ENCODE results near the gene DKKL1. TPM values are rescaled to one million over a fixed set of nuclear protein-coding genes. Genes with fewer than 3 reads are reported as not detected.
"Not testable (repeated sequence)": the region's sequence is repeated elsewhere in the genome, so short reads cannot be mapped to it uniquely, and the experiment has no call there.

Gene DKKL1
- total RNA-seq, 1 donor from 2014 or later = 0.92 TPM

GRCh38 chr19:49326165-49326704 lies 37.4 kb upstream of the DKKL1 start:
- ATAC-seq (no peak), DNase-seq (no peak)
- peaks cover 11% of the 10 kb centered on the region for H3K36me3 ChIP-seq
- no peak overlapping the region for H3K4me3 ChIP-seq
- TF ChIP-seq CTCF (IDR thresholded peaks at IDR 0.05) = no peak
- H3K4me1 ChIP-seq = peaks cover 4% of the 10 kb centered on the region
- H3K9me3 ChIP-seq = no peaks in the 10 kb centered on the region
- intact Hi-C loops (cut with DNase I) = no loop called here
- H3K27me3 ChIP-seq (ENCODE audit: low read depth) = no peaks in the 10 kb centered on the region
- H3K27ac ChIP-seq = no peak overlapping the region

GRCh38 chr19:49327878-49328544 lies 35.7 kb upstream of the DKKL1 start:
- Histone ChIP-seq H3K36me3 (peaks cover 11% of the 10 kb centered on the region), H3K9me3 (no peaks in the 10 kb centered on the region), H3K27me3 (ENCODE audit: low read depth) (no peaks in the 10 kb centered on the region), H3K27ac (no peak overlapping the region), H3K4me3 (no peak overlapping the region), H3K4me1 (peaks cover 4% of the 10 kb centered on the region)
- intact Hi-C loops (cut with DNase I) = no loop called here
- TF ChIP-seq CTCF (IDR thresholded peaks at IDR 0.05) = peak; percentile 68
- DNase-seq = no peak
- ATAC-seq = peak; percentile 56 to 57

- DNase-seq (no peak), ATAC-seq (no peak)
- Histone ChIP-seq H3K27me3 (ENCODE audit: low read depth) (no peaks in the 10 kb centered on the region), H3K9me3 (no peaks in the 10 kb centered on the region), H3K4me1 (peaks cover 10% of the 10 kb centered on the region), H3K4me3 (no peak overlapping the region), H3K36me3 (peaks cover 11% of the 10 kb centered on the region), H3K27ac (no peak overlapping the region)
- intact Hi-C loops (cut with DNase I) = no loop called here
- TF ChIP-seq CTCF (IDR thresholded peaks at IDR 0.05) = no peak
Observed at GRCh38 chr19:49328741-49329140, 34.9 kb upstream of the DKKL1 start.

GRCh38 chr19:49331187-49331586 lies 32.5 kb upstream of the DKKL1 start:
- H3K27me3 ChIP-seq (ENCODE audit: low read depth); ATAC-seq; intact Hi-C loops (cut with DNase I); H3K27ac ChIP-seq; H3K4me3 ChIP-seq; DNase-seq; H3K9me3 ChIP-seq: not testable (repeated sequence)
- peaks cover 11% of the 10 kb centered on the region for H3K36me3 ChIP-seq
- peaks cover 24% of the 10 kb centered on the region for H3K4me1 ChIP-seq

- Histone ChIP-seq H3K27ac (no peak overlapping the region), H3K27me3 (ENCODE audit: low read depth) (no peaks in the 10 kb centered on the region), H3K4me3 (no peak overlapping the region), H3K36me3 (peaks cover 11% of the 10 kb centered on the region), H3K4me1 (peaks cover 24% of the 10 kb centered on the region), H3K9me3 (no peaks in the 10 kb centered on the region)
- TF ChIP-seq CTCF (IDR thresholded peaks at IDR 0.05) = no peak
- intact Hi-C loops (cut with DNase I) = no loop called here
- ATAC-seq = peak; percentile 69 to 71
- DNase-seq = no peak
Observed at GRCh38 chr19:49331616-49332055, 32.0 kb upstream of the DKKL1 start.

GRCh38 chr19:49332691-49333417 lies 30.8 kb upstream of the DKKL1 start:
- DNase-seq; ATAC-seq; H3K27me3 ChIP-seq (ENCODE audit: low read depth); H3K27ac ChIP-seq; H3K4me3 ChIP-seq; H3K9me3 ChIP-seq; intact Hi-C loops (cut with DNase I): not testable (repeated sequence)
- Histone ChIP-seq H3K4me1 (peaks cover 20% of the 10 kb centered on the region), H3K36me3 (peaks cover 11% of the 10 kb centered on the region)
